ENCODE results near the gene DPM1. TPM values are rescaled to one million over a fixed set of nuclear protein-coding genes. Genes with fewer than 3 reads are reported as not detected.
A peak's percentile ranks its signal among the peaks of the same experiment; 100 is the strongest.

DPM1 gene
- total and polyA plus RNA-seq, 2 donors (not counting 3 experiments of a cell fraction or from before 2014, with no cell fraction given), result 33.9 to 41.9 TPM

GRCh38 chr20:50987493-50988210 is 29.3 kb upstream of the DPM1 start:
- H3K9me3 ChIP-seq (replicated peaks; ENCODE audit: control insufficient read depth, insufficient read depth, low read length), result no peaks in the 10 kb centered on the region
- intact Hi-C loops (cut with micrococcal nuclease), result loop anchor here (1.0 to 5.0 kb wide), 5 partner anchors 250 to 1096 kb away; no protein-coding TSS in a partner anchor
- H3K27ac ChIP-seq (ENCODE audit: insufficient read depth, low read depth, low read length), result no peak overlapping the region
- H3K36me3 ChIP-seq (ENCODE audit: control insufficient read depth in 2 of 2, extremely low read depth in 1 of 2, insufficient read depth in 2 of 2, low read length in 2 of 2), result no peaks in the 10 kb centered on the region
- H3K4me2 ChIP-seq (ENCODE audit: insufficient read depth, low read length), result no peak overlapping the region
- H2AFZ ChIP-seq (ENCODE audit: low read depth, low read length), result peak overlapping the region; percentile 39
- ChIA-PET CTCF (interaction anchor here (0.6 to 10.1 kb wide), 100 partner anchors 9 to 1324 kb away, joined by 3 to 311 read pairs (median 4); partner anchors contain the start of genes ADNP, BCAS4 and DPM1), POLR2A (interaction anchor here (0.7 kb wide), 1 partner anchor 1397 kb away, joined by 5 read pairs; no protein-coding TSS in a partner anchor)
- H3K4me1 ChIP-seq (ENCODE audit: control insufficient read depth, extremely low read depth, insufficient read depth, low read length), result no peaks in the 10 kb centered on the region
- peak; percentile 73 for DNase-seq (ENCODE audit: low read depth, low spot score)
- no peak overlapping the region for H3K4me3 ChIP-seq (replicated peaks in 1 of 3; ENCODE audit: insufficient read depth in 1 of 3, low read depth in 1 of 3, low read length in 3 of 3)
- H4K20me1 ChIP-seq (replicated peaks; ENCODE audit: control insufficient read depth, extremely low read depth, insufficient read depth, low read length), result no peaks in the 10 kb centered on the region
- peaks cover 1 to 2% of the 10 kb centered on the region in 2 experiments for H3K27me3 ChIP-seq (ENCODE audit: control insufficient read depth in 2 of 2, insufficient read depth in 2 of 2, low read length in 2 of 2)
- peak; percentile 97 for FAIRE-seq
- dilution Hi-C loops (cut with MboI; ENCODE audit: extremely low pct_ligation_motif_present, low sequenced_read_pairs), result no loop called here
- BruUV-seq (replicated peaks), result no TSS peak
- no peaks in the 10 kb centered on the region for H3K79me2 ChIP-seq (ENCODE audit: control insufficient read depth, insufficient read depth, low read length)
- no peak overlapping the region for H3K9ac ChIP-seq (replicated peaks; ENCODE audit: extremely low read depth, insufficient read depth, low read length)
- no peaks in the 10 kb centered on the region for H3K9me1 ChIP-seq (replicated peaks; ENCODE audit: control insufficient read depth, extremely low read depth, insufficient read depth, low read length)
- no peak for TF ChIP-seq MYC (IDR thresholded peaks at IDR 0.05; ENCODE audit: low read depth, low read length)
- peak; percentile 60 to 82 for TF ChIP-seq CTCF (IDR thresholded peaks at IDR 0.05; ENCODE audit: extremely low read depth in 1 of 2, insufficient read depth in 1 of 2, low read depth in 1 of 2, low read length in 2 of 2)

GRCh38 chr20:50983321-50983720 is 25.0 kb upstream of the DPM1 start:
- H3K27ac ChIP-seq (ENCODE audit: insufficient read depth, low read depth, low read length), result no peak overlapping the region
- dilution Hi-C loops (cut with MboI; ENCODE audit: extremely low pct_ligation_motif_present, low sequenced_read_pairs), result no loop called here
- no peaks in the 10 kb centered on the region for H3K36me3 ChIP-seq (ENCODE audit: control insufficient read depth in 2 of 2, extremely low read depth in 1 of 2, insufficient read depth in 2 of 2, low read length in 2 of 2)
- H3K9me3 ChIP-seq (replicated peaks; ENCODE audit: control insufficient read depth, insufficient read depth, low read length), result no peaks in the 10 kb centered on the region
- POLR2A ChIA-PET, result no interaction called here
- H4K20me1 ChIP-seq (replicated peaks; ENCODE audit: control insufficient read depth, extremely low read depth, insufficient read depth, low read length), result no peaks in the 10 kb centered on the region
- H3K4me2 ChIP-seq (ENCODE audit: insufficient read depth, low read length), result no peak overlapping the region
- no peak overlapping the region for H3K9ac ChIP-seq (replicated peaks; ENCODE audit: extremely low read depth, insufficient read depth, low read length)
- no peaks in the 10 kb centered on the region for H3K79me2 ChIP-seq (ENCODE audit: control insufficient read depth, insufficient read depth, low read length)
- no peaks in the 10 kb centered on the region for H3K4me1 ChIP-seq (ENCODE audit: control insufficient read depth, extremely low read depth, insufficient read depth, low read length)
- BruUV-seq (replicated peaks), result no TSS peak
- FAIRE-seq, result no peak
- TF ChIP-seq MYC (IDR thresholded peaks at IDR 0.05; ENCODE audit: low read depth, low read length) (no peak), FOS (IDR thresholded peaks at IDR 0.05; ENCODE audit: borderline replicate concordance, insufficient read depth, low read length) (no peak), EZH2 (IDR thresholded peaks at IDR 0.05; ENCODE audit: borderline replicate concordance, low read depth, low read length, severe bottlenecking) (no peak), CTCF (IDR thresholded peaks at IDR 0.05; ENCODE audit: extremely low read depth in 1 of 2, insufficient read depth in 1 of 2, low read depth in 1 of 2, low read length in 2 of 2) (no peak), MAX (IDR thresholded peaks at IDR 0.05; ENCODE audit: insufficient read depth, insufficient read length) (no peak), GATA2 (IDR thresholded peaks at IDR 0.05; ENCODE audit: insufficient read depth, insufficient read length, low read depth, low read length) (no peak), POLR2A (IDR thresholded peaks at IDR 0.05; ENCODE audit: low read depth, low read length) (no peak), POLR2AphosphoS5 (IDR thresholded peaks at IDR 0.05; ENCODE audit: insufficient read depth, low read depth, low read length) (no peak), JUN (IDR thresholded peaks at IDR 0.05; ENCODE audit: borderline replicate concordance, insufficient read depth, insufficient read length, low read depth) (no peak)
- H3K4me3 ChIP-seq (replicated peaks in 1 of 3; ENCODE audit: insufficient read depth in 1 of 3, low read depth in 1 of 3, low read length in 3 of 3), result no peak overlapping the region
- no peaks in the 10 kb centered on the region for H3K9me1 ChIP-seq (replicated peaks; ENCODE audit: control insufficient read depth, extremely low read depth, insufficient read depth, low read length)
- DNase-seq (ENCODE audit: low read depth, low spot score), result no peak
- H2AFZ ChIP-seq (ENCODE audit: low read depth, low read length), result no peak overlapping the region
- CTCF ChIA-PET, result interaction anchor here (1.1 to 3.9 kb wide), 6 partner anchors 160 to 377 kb away, joined by 3 to 49 read pairs (median 4); no protein-coding TSS in a partner anchor
- intact Hi-C loops (cut with micrococcal nuclease), result no loop called here
- peaks cover 1 to 2% of the 10 kb centered on the region in 2 experiments for H3K27me3 ChIP-seq (ENCODE audit: control insufficient read depth in 2 of 2, insufficient read depth in 2 of 2, low read length in 2 of 2)
